ENCODE results near the gene EEF1G. TPM values are rescaled to one million over a fixed set of nuclear protein-coding genes. Genes with fewer than 3 reads are reported as not detected.

The EEF1G gene
- total and polyA plus RNA-seq, 2 of the 13 experiments (the other 11 are each of a cell fraction or from before 2014, with no cell fraction given): 1,787 to 2,144 TPM

DNA sequence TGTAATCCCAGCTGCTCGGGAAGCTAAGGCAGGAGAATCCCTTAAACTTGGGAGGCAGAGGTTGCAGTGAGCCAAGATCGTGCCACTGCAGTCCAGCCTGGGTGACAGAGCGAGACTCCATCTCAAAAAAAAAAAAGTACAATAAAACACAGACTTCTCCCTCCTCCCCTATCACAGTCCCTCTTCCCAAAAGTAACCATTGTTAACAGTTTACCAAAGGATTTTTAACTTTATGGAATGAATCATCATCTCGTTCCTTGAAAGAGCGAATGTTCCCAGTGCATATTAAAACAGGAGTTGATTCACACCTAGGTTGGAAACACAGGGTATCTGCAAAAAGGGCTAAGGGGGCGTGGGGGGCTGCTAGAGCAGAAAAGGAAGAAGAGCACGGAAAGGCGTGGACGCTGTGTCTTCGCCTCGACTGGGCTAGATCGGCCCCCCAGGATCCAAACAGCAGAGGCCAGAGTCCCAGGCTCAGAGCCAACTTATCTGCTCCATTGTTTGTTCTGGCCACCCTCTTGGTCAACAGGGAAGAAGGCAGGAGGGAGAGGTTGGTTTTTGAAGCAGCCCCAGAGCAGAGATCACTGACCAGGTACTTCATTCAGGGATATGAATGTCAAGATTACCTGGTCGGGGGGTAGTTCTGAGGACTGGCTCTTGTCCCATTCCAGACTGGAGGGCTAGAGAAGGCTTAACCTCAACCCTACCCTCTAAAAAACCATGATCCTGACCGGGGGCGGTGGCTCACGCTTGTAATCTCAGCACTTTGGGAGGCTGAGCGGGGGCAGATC, 25.0 kb downstream of the EEF1G start (continued):
- TF ChIP-seq, protein P1, sequence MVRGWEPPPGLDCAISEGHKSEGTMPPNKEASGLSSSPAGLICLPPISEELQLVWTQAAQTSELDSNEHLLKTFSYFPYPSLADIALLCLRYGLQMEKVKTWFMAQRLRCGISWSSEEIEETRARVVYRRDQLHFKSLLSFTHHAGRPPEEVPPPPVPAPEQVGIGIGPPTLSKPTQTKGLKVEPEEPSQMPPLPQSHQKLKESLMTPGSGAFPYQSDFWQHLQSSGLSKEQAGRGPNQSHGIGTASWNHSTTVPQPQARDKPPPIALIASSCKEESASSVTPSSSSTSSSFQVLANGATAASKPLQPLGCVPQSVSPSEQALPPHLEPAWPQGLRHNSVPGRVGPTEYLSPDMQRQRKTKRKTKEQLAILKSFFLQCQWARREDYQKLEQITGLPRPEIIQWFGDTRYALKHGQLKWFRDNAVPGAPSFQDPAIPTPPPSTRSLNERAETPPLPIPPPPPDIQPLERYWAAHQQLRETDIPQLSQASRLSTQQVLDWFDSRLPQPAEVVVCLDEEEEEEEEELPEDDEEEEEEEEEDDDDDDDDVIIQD (CRISPR knock-in tag; IDR thresholded peaks at IDR 0.05; ENCODE audit: low read depth): no peak
- TF ChIP-seq ZNF337 (CRISPR knock-in tag; IDR thresholded peaks at IDR 0.05; ENCODE audit: borderline replicate concordance, low read depth): no peak
- TF ChIP-seq SP140L (CRISPR knock-in tag; IDR thresholded peaks at IDR 0.05; ENCODE audit: borderline replicate concordance): no peak
- no peak for TF ChIP-seq SMAD9 (CRISPR knock-in tag; IDR thresholded peaks at IDR 0.05)
- TF ChIP-seq ZBTB26 (CRISPR knock-in tag; IDR thresholded peaks at IDR 0.05; ENCODE audit: borderline replicate concordance): no peak
- no peak for TF ChIP-seq ZNF556 (CRISPR knock-in tag; IDR thresholded peaks at IDR 0.05; ENCODE audit: borderline replicate concordance)
- TF ChIP-seq ZKSCAN1 (IDR thresholded peaks at IDR 0.05; ENCODE audit: low read length): no peak
- TF ChIP-seq TBL1XR1 (IDR thresholded peaks at IDR 0.05; ENCODE audit: borderline replicate concordance, low read length, partially characterized antibody): no peak
- no peak for TF ChIP-seq ZNF282 (IDR thresholded peaks at IDR 0.05; ENCODE audit: partially characterized antibody)
- TF ChIP-seq TGIF2 (CRISPR knock-in tag; IDR thresholded peaks at IDR 0.05): no peak
- no peak for TF ChIP-seq NFYB (CRISPR knock-in tag; IDR thresholded peaks at IDR 0.05)
- no peak; the same call in 1 of the 2 replicates for TF ChIP-seq POGZ (CRISPR knock-in tag; IDR thresholded peaks at IDR 0.05)
- peak; percentile 79 for TF ChIP-seq ARID5B (CRISPR knock-in tag; IDR thresholded peaks at IDR 0.05)
- TF ChIP-seq ZFP82 (CRISPR knock-in tag; IDR thresholded peaks at IDR 0.05; ENCODE audit: borderline replicate concordance): no peak
- TF ChIP-seq, protein P2, sequence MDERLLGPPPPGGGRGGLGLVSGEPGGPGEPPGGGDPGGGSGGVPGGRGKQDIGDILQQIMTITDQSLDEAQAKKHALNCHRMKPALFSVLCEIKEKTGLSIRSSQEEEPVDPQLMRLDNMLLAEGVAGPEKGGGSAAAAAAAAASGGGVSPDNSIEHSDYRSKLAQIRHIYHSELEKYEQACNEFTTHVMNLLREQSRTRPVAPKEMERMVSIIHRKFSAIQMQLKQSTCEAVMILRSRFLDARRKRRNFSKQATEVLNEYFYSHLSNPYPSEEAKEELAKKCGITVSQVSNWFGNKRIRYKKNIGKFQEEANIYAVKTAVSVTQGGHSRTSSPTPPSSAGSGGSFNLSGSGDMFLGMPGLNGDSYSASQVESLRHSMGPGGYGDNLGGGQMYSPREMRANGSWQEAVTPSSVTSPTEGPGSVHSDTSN (CRISPR knock-in tag; IDR thresholded peaks at IDR 0.05): no peak
- TF ChIP-seq FUBP1 (CRISPR knock-in tag; IDR thresholded peaks at IDR 0.05; ENCODE audit: borderline replicate concordance): no peak

Data from HepG2 (cell line).